SK-N-MC (cell line): Measurements from ENCODE around the gene KCNN3.

Source experiments
- EZH2 ChIP-seq: fragments of 200-600 bp; sonication (generic); IDR thresholded peaks from one replicate; pipeline ENCODE4 v1.6.1; 2017; ENCODE audit warnings: antibody characterized with exemption
- POLR2AphosphoS5 ChIP-seq: IDR thresholded peaks from 2 replicates; pipeline ENCODE4 v1.6.1; 2012; ENCODE audit warnings: mild to moderate bottlenecking, low read depth, low read length, borderline replicate concordance

DNA sequence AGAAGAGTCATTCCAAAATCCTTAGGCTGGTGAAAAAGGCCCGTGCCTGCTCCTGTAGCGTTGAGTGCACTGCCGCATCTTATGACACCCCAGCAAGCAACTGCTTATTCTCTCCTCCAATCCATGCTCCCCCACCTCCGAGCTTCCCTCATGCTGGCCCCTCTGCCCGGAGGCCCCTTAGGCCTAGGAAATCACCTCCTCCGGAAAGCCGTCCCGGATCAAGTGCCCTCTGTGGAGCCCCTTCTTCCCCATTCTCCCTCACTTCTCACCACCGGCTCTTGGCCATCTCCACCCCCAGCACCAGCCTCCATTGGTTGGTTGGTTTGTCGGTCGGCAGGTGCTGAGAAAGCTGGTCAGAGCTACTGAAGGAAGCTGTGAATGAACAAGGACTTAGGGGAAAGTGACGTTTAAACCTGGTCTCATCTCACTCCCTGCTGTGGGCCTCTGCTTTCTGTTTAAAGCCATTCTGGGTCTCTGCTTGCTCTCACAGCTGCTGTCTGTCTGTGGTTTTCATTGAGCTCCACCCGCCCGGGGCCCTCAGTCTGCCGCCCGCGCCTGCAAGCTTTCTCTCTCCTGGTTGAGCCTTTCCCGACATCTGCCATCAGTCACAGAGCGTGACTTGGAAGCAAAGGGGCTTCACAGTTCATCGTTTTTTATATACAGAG, 122.2 kb downstream of the KCNN3 start:
- no peak for TF ChIP-seq POLR2AphosphoS5
- TF ChIP-seq EZH2, result no peak
